ENCODE data around the gene WNT7B.

Gene WNT7B

DNA sequence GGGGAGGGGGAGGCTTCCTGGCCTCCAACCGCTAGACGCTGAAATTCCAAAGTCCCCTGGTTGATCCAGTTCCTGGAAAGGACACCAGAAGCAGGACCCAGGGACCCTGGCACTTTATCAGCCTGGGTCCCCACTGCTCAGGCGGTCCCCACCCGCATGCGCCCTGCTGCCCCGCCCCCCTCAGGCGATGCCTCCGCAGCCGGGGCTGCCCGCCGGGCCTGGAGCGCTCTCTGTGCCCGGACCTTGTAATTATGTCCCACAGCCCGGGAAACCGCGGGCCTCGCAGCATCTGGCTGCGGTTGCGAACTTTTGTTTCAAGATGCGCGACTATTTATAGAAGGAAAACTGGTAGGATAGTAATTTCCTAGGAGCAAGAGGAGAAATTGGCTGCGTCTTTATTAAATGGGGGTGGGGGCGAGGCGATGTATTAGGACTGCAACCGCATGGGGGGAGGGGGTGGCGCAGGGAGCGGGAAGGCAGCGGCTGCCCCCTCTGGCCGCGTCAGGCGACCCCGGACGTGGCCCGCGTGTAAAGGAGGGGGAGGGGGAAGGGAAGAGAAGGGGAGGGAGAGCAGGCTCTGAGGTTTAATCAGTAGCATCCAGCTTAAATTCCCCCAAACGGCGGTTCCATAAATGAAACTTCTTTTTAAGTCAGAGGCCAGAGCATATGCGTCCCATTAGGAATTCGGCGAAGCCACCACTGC is 6.1 kb downstream of the WNT7B start:
- no peak for DNase-seq

DNA sequence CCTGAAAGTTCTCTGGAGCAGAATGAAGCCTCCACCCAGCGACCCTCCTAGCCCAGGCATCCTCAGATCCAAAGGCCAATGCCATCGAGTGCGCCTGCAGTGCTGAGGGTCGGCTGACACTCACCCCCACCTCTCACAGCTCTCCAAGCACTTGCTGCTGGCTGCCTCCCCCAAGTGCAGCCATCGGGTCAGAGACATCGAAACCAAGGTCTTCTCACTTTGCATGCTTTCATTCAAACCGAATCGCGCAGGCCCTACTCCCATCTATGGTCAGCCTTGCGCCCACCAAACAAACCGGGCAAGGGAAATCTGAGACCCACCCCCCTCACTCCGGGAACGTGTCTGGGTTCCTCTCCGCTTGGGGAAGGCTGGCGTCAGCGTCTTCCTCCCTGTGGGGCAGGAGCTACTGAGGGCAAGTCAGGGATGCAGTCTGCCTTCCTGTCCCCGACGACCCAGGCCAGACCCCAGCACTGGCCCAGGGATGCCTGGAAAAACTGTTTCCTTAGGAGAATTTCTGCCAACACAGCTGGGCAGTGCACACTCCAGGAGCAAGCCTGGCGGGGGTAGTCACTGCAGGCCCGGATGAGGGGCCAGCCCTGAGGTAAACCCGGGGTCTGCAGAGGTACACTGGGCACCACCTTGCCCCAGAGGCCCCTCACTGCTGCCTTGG is 7.0 kb downstream of the WNT7B start:
- DNase-seq: no peak

DNA sequence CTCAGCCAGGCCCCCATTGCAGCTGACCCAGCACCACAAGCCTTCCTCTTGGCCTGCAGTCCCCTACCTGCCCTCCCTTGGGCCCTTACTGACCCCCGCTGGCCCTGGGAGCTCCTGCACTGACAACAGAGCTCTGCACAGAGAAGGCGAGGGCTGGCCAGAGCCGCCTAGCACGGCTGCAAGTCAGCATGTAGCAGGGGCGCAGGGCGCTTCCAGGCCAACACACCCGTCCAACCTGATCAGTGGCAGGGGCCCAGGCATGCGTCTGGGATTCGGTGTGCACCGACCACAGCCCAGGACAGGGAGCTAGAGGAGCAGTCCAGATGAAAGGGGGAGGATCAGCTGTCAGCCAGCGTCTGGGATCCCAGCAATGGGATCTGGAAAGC is 7.6 kb downstream of the WNT7B start:
- no peak for DNase-seq

DNA sequence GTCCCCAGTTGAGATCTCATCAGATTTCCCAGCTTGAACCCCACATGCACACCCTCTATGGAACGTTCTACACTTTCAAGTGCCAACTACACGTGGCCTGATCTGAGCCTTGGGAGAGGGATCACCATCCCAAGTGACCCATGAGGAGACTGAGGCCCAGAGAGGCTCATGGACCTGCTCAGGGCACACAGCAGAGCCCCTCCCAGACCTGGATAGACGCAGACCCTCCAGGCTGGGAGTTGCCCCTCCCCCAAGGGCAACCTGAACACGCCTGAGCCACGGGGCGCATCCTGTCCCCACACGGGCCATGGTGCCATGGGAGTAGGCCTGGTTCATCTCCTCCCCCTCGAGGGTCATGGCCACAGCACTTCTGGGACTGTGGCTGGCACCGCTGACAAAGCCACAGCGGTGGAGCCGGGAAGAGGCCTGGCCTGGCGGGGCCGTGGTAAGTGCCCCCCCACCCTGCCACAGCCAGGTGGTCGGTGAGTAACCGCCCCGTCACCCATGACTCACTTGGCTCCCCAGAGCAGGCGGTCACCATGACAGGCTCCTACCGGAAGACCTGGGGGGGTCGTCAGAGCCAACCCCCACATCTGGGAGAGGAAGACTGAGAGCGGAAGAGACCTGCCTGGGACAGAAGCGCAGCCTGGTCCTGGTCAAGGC is 8.1 kb downstream of the WNT7B start:
- no peak for DNase-seq

DNA sequence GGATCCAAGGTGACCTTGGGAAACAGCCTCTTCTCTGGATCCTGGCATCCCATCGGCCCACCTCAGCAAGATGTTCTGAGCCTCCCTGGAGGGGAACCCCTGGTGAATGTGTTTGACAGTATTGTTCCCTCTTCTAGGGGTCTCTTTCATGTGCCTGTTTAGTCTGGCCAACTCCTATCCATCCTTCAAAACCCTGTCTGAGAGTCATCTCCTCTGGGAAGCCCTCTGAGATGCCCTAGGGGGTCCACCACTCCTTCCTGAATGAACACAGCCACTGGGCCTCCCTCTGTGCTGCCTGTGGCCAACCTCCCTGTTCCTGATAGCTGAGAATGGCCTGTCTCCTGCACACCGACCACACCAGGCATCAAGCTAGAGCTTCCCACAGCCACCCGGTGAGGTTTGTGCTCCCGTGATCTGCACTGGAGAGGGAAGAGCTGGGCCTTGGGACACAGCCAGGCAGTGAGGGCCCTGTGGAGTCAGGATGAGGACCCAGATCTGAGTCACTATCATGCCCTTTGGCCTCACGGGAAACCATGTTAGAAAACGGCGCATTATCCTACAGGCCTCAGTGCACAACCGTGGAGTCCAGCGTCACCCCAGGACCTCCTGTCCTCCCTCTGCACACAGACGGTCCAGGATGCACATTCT is 8.8 kb downstream of the WNT7B start:
- no peak for DNase-seq

DNA sequence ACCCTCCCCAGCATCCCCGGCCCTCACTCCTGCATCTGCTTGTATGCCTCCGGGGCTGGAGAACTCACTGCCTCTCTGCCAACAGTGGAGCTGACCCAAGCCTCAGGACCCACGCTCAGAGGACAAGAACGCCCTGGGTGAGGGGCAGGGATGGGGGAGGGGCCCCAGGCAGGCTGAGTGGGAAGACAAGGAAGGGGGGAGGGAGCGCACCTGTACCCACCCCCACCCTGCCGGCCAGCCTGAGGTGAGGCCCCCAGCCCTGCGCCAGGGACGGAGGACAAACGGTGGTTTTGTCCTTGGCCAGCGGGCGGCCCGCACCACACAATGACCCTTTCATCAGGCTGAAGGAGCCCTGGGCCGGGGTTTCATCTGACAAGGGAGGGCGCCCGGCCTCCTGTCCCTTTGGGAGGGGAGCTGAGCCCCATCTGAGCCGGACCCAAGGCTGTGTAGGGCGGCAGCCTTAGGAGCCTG is 10.0 kb downstream of the WNT7B start:
- no peak for DNase-seq

DNA sequence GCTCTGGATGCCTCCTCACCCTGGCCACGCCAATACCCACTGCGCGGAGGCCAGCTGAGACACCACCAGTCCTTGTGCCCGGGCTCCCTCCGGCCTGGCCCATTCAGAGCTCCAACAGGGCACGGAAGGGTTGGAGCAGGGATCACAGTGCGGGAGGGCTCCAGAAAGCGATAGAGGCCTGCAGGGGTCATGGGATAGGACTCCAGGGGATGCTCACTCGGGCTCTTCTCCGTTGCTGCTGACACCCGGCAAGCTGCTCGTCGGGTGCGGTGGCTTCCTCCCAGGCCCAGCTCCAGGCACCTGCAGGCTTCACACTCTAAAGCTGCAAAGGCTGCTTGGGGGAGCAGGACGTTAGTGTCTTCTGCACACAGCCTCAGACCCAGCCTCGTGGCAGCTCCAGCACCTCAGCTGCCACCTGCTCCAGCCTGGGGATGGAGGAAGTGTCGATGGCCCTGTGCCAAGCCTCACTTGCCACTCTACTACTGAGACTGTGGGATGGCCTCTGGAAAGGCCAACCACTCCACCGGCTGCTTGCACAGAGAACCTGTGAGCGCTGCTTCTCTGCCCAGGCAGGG is 10.6 kb downstream of the WNT7B start:
- DNase-seq: no peak

DNA sequence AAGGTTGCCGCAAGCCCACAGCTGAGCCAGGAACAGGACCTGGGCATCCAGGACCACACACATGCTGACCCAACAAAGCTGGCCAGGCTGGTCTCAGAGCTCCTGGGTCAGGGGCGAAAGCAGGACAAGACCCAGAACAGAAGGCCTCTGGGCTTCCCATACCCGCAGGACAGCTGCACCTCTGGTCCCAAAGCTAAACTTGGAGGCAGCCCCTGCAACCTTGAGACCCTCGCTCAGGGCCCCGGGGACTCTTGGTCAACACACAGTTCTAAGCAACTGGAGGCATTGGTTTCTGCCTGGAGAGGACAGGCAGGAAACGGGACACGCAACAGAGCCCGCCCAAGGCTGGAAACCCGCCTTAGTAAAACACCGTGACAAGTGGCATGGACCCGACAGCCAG is 11.4 kb downstream of the WNT7B start:
- no peak for DNase-seq

DNA sequence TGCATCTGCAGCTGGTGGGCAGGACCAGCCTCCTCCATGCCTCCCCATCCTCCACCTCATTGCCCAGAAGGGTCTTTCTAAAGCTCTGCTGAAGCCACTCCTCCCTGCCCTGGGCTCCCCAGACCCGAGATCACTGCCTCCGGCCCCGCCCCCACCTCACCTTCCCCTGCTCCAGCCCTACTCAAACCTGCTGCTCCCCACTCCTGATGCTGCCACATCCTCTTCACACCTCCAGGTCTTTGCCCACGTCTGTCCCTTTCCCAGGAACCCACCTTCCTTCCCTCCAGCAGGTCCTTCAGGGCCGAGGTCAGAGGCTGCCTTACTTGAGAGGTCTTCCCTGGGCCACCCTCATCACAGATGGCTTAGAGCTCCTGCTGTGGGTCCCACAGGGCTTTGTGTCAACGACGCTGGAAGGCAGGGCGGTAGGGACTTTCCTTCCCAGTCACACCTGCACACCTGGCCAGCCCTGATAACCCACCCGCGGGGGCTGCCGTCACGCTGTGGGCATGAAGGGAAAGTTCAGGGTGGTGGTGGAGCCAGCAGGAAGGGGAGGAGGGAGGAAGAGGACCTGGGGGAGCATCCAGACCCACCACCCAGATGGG is 11.9 kb downstream of the WNT7B start:
- DNase-seq: no peak

DNA sequence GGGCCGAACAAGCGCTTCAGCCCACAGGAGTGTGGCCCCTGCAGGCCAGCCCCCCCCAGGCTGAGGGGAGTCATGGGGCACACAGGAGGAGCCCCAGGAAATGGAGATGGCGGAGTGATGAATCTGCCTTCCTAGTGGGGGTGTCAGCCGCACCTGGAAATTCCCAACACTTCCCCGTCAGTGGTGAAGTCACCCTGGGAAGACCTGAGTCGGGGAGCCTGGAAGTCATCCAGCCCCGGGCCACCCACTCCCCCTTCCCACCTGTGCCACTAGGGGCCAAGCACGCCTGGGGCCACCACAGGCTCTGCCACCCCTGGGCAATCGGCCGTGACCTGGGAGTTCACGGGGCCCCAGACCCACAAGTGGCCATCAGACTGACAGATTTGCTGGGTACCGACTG is 12.6 kb downstream of the WNT7B start:
- no peak for DNase-seq

DNA sequence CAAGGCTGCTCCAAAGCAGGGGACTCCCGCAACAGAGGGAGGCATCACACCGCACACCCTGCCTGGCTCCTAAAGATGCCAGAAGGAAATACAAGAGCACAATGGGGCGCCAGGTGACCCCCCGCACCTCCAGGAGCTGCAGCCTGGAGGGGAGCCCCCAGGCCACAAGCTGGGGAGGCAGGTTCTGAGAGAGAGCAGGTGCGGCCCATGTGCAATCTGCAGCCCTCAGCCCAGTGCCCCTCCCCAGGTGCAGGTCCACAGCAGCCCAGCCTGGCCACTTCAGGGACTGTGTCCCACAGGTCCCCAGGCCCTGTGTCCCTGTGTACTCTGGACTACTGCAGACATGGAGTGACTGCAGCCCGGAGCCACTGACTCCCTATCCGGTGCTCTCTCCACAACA is 13.1 kb downstream of the WNT7B start:
- DNase-seq: no peak

DNA sequence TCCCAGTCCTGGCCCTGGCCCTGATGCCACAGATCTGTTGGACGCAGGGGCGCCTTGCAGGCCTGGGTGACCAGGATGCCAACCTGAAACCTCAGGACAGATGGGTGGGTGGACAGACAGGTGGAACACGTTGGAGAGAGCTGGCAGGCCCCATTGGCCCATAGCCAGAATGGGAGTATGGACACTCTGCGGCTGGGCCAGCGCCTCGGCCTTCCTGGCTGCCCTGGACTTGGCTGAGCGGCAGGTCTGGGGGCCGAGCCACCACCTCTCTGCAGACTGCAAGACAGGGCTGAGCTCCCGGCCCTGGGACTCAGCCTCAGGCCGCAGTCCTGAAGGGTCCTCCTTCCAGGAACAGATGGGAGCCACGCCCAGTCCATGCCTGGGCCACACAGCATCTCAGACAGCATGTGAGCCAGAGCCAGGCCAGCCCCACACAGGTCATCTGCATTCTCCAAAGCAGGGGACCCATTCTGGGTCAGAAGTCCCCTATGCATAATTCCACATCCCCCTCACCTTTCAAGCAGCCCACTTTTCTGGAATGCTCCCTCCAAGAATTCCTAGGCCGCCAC is 14.1 kb downstream of the WNT7B start:
- DNase-seq: no peak

DNA sequence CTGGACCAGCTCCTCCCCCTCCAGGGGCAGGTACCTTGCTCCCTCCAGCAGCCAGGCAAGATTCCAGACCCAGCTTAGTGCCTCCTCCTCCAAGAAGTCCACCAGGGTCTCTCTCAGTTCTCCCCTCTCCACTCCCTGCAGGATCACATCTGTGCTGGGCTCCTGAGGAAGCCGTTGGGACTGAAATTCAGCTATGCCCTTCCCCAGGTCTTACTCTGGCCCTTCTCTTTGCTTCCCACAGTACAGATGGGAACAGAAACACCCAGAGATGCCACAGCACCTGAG is 14.6 kb downstream of the WNT7B start:
- no peak for DNase-seq

DNA sequence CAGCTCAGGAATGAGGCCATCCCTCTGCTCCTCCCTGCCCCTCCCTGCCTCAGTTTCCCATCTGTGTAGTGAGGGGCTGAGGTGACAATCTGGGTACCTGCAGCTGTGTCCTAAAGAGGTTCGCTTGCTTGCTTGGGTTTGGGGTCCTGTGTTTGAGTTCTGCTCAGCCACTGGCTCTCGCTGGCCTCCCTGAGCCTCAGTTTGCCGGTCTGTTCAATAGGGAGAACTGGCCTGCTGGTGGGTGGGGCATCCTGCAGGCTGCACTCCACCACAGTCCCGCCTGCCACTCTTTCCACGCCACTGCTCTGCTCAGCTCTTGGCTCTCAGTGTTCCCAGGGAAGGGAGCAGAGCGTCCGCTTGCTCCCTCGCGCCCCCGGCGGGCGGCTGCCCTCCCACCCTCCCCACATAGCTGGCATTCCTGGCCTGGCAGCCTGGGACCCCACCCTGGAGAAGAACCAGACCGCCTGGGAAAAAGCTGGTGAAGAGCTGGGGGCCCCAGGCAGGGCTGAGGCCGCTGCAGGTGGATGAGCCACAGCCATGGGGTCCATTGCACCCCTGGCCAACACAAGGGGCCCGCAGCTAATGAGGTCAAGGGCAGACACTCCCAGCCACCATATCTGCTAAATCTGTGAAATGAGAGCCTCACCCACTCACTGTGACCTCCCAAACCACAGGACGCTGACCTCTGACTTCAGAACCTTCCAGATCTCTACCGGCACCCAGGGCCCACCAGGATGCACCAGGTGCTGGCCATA is 15.1 kb downstream of the WNT7B start:
- DNase-seq: no peak

DNA sequence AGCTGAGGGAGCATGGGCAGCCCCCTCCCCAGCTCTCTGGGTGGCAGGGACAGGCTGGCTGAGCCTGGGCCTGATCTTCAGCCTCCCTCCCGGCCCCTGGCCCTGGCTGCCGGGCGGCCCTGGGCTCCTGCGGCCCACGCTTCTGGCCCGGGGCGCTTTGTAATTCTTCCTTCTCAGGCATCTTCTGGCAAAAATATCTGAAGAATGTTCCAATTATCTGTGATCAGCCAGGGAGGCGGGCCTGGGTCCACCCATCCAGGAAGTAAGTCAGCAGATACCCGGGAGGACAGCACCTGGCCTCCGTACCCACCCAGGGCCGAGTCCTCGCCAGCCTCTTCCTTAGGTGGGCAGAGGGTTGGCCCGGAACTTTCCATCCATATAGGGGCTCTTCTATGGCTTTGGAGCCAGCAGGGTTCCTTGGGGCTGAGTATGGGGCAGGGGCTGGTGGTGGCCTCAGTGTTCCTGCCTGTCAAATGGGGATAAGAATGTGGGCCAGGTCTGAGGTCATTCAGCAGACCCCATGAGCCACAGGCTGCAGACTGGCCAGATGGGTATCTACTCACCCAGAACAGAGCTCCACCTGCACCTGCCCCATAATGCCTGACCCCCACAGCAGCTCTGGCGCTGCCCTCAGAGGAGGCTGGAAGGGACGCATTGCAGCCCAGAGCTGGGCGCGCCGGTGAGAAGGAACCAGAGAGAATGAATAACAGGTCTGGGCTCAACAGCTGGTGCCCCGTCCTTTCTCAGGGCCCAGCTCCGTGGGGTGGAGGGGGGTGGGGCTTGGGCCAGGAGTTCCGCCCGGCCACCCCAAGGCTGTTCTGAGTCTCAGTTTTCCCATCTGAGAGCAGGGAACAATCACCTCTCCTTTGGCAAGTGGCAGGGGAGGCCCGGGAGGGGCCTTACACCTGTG is 16.2 kb downstream of the WNT7B start:
- DNase-seq: no peak

DNA sequence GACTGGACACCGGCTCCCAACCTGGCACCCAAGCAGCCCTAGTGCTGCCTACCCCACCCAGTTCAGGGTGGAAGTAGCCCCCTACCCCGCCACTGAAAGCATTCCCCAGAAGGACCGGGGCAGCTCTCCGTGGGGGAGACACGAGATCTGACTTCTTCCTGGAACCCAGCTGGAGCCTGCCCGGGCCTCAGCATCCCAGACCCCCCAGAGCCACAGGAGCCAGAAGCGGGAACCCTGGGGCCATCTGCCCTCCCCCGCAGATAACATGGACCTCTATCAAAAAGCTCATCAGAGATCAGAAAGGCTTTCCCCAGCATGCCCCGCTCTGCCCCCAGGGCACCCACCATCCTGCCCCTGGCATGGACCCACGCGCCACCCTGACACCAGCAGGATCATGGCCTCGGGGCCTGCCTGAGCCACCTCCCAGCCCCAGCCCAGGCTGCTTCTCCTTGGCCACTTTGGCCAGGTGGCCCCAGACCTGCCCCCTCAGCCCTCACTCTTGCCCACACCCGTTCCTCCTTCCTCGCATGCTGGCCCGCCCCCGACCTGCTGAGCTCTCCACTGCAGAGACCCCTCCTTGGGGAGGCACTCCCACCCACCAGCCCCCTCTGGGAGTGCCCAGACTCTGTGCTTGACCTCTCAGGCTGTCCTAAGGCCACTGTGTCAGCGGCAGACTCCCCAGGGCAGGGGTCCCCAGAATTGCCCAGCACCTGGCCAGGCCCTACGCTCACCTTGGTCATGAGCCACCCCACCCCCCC is 17.1 kb downstream of the WNT7B start:
- DNase-seq: no peak

DNA sequence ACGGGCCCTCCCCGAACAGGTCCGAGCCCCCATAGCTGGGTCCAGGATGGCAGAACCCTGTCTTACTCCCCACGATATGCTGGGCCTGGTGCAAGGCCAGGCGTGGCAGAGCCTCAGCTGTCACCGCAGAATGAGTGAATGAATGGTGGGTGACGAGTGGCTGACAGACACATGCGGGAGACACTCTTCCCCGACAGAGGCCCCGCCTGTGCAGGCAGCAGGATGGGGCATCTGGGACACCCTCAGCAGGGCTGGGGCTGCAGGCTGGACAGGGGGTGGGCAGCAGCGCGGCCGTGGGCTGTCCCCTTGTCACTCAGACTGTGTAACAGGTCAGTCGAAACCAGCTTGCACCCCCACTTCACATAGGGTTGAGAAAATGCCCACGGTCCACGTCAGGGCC is 18.0 kb downstream of the WNT7B start:
- no peak for DNase-seq

DNA sequence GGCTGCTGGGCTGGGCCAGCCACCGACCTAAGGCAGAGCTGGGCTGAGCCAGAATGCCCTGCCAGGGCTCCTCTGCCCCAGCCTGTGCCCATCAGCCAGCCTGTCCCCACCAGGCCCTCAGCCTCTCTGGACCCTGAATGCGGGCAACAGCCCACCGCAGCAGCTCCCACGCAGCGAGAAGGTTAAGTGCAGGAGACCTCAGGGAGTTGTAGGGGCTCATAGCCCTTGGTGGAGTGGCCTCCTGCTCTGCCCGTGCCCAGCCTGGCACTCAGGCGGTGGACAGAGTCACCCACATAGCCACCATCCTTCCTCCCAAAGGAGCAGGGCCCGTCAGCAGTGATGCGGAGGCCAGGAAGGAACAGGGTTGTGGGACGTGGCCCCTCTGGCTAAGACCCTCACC is 19.1 kb downstream of the WNT7B start:
- no peak for DNase-seq

DNA sequence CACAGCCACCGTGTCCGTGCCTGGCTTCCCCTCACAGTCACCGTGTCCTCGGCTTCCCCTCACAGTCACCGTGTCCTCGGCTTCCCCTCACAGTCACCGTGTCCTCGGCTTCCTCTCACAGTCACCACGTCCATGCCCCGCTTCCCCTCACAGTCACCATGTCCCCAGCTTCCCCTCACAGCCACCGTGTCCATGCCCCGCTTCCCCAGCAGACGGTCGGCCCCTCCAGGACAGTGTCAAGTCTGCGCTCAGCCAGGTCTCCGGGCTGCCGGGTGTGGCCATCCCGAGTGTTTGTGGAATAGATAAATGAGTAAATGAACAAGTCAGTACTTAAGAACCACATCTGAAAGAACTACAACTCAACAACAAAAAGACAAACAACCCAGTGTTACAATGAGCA is 23.8 kb downstream of the WNT7B start:
- no peak for DNase-seq

DNA sequence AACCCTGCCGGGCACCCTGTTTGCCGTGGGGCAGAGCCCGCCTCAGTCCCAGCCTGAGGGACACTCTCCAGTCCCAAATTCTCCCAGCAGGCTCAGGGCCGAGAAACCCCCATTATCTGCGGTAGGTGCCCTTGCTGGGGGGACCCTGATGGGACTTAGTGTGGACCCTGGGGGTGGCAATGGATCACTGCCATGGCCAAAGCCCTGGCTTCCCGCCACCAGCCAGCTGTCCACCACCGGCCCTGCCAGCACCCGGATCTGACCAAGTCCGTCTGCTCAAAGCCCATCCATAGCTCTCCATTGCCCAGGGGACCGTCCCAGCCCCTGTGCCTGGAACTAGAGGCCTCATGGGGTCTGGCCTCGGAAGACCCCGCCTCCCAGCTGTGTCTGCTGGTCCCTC is 24.4 kb downstream of the WNT7B start:
- DNase-seq: no peak
